Loucy (cell line): ENCODE measurements around the gene LTBP2.

ENCODE experiments used
- H2AFZ ChIP-seq: fragments of 200-600 bp; sonication (generic); 2 replicates; pipeline ENCODE4 v1.6.0; 2016; ENCODE audit warnings: antibody characterized with exemption, mild to moderate bottlenecking, low read length, moderate library complexity
- H3F3A ChIP-seq: fragments of 200-600 bp; 2 replicates; pipeline ENCODE4 v1.6.0; 2016; ENCODE audit warnings: antibody characterized with exemption, low read depth, mild to moderate bottlenecking
- H3K27me3 ChIP-seq: fragments of 200-600 bp; sonication (generic); 2 replicates; pipeline ENCODE4 v1.6.1; 2014; ENCODE audit warnings: low read length, mild to moderate bottlenecking; ENCODE audit not compliant: insufficient read depth, poor library complexity, severe bottlenecking
- H3K36me3 ChIP-seq: fragments of 200-600 bp; sonication (generic); 2 replicates; pipeline ENCODE4 v1.6.1; 2016; ENCODE audit warnings: low read length; ENCODE audit not compliant: insufficient read depth
- H3K4me1 ChIP-seq: fragments of 200-600 bp; sonication (generic); 2 replicates; pipeline ENCODE4 v1.5.1; 2014; ENCODE audit warnings: low read length, mild to moderate bottlenecking; ENCODE audit not compliant: insufficient read depth, poor library complexity, severe bottlenecking
- H3K4me2 ChIP-seq: fragments of 200-600 bp; sonication (generic); 2 replicates; pipeline ENCODE4 v1.6.0; 2014; ENCODE audit warnings: antibody characterized with exemption, low read length, low read depth, mild to moderate bottlenecking; ENCODE audit not compliant: poor library complexity, severe bottlenecking
- H3K4me3 ChIP-seq: fragments of 200-600 bp; sonication (generic); 2 replicates; pipeline ENCODE4 v1.5.1; 2014; ENCODE audit warnings: low read length, mild to moderate bottlenecking, mixed read lengths; ENCODE audit not compliant: poor library complexity, severe bottlenecking
- H3K79me2 ChIP-seq: fragments of 200-600 bp; sonication (generic); 2 replicates; pipeline ENCODE4 v1.6.1; 2014; ENCODE audit warnings: low read length; ENCODE audit not compliant: insufficient read depth
- H3K9ac ChIP-seq: fragments of 200-600 bp; sonication (generic); 2 replicates; pipeline ENCODE4 v1.6.0; 2014; ENCODE audit warnings: mild to moderate bottlenecking, low read depth, low read length, moderate library complexity; ENCODE audit not compliant: poor library complexity, severe bottlenecking
- H3K9me2 ChIP-seq: fragments of 200-600 bp; sonication (generic); replicated peaks from 2 replicates; pipeline ENCODE4 v1.6.1; 2016; ENCODE audit warnings: low read depth, low read length, mixed read lengths
- H3K9me3 ChIP-seq: fragments of 200-600 bp; sonication (generic); 2 replicates; pipeline ENCODE4 v1.6.1; 2014; ENCODE audit warnings: mild to moderate bottlenecking, antibody characterized with exemption, low read length, low read depth; ENCODE audit not compliant: insufficient read depth
- H4K20me1 ChIP-seq: fragments of 200-600 bp; sonication (generic); 2 replicates; pipeline ENCODE4 v1.6.0; 2014; ENCODE audit warnings: antibody characterized with exemption, low read length, mild to moderate bottlenecking; ENCODE audit not compliant: insufficient read depth, poor library complexity, severe bottlenecking
- EZH2phosphoT487 ChIP-seq: fragments of 200-600 bp; IDR thresholded peaks from 2 replicates; pipeline ENCODE4 v1.6.1; 2018; ENCODE audit warnings: antibody characterized with exemption, mild to moderate bottlenecking, moderate library complexity, borderline replicate concordance
- TF ChIP-seq, protein P1 (sequence below): fragments of 200-600 bp; sonication (generic); conservative IDR thresholded peaks from 2 replicates; pipeline ENCODE4 v1.5.1; 2014; ENCODE audit warnings: mild to moderate bottlenecking, antibody characterized with exemption, low read length

Gene LTBP2

DNA sequence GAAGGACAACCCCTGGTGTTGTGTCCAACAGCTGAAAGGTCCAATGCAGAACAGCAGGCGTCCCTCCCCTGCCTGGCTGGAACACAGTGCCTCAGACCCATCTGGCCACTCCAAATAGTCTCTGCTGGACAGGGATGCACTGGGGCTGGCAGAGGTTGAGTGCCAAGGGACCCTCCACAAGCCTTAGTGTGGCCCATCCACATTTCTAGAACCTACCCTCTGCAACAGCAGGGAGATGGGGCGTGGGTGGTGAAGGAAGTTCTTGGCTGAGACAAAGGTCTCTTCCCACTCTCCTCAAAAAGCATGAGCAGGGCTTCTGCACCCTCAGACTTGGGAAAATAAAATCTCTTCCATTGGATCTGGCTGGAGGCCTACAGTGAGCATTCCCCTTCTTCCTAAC lies 36.5 kb downstream of the LTBP2 start:
- Histone ChIP-seq H3K27me3 (no peaks in the 10 kb centered on the region), H3K4me1 (no peaks in the 10 kb centered on the region), H3K9ac (no peak overlapping the region), H4K20me1 (no peaks in the 10 kb centered on the region), H3F3A (no peaks in the 10 kb centered on the region), H2AFZ (no peak overlapping the region), H3K4me3 (no peak overlapping the region), H3K9me3 (no peaks in the 10 kb centered on the region), H3K4me2 (no peak overlapping the region), H3K79me2 (no peaks in the 10 kb centered on the region), H3K9me2 (no peaks in the 10 kb centered on the region), H3K36me3 (no peaks in the 10 kb centered on the region)
- no peak for TF ChIP-seq EZH2phosphoT487
- TF ChIP-seq, protein P1, sequence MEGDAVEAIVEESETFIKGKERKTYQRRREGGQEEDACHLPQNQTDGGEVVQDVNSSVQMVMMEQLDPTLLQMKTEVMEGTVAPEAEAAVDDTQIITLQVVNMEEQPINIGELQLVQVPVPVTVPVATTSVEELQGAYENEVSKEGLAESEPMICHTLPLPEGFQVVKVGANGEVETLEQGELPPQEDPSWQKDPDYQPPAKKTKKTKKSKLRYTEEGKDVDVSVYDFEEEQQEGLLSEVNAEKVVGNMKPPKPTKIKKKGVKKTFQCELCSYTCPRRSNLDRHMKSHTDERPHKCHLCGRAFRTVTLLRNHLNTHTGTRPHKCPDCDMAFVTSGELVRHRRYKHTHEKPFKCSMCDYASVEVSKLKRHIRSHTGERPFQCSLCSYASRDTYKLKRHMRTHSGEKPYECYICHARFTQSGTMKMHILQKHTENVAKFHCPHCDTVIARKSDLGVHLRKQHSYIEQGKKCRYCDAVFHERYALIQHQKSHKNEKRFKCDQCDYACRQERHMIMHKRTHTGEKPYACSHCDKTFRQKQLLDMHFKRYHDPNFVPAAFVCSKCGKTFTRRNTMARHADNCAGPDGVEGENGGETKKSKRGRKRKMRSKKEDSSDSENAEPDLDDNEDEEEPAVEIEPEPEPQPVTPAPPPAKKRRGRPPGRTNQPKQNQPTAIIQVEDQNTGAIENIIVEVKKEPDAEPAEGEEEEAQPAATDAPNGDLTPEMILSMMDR: no peak

DNA sequence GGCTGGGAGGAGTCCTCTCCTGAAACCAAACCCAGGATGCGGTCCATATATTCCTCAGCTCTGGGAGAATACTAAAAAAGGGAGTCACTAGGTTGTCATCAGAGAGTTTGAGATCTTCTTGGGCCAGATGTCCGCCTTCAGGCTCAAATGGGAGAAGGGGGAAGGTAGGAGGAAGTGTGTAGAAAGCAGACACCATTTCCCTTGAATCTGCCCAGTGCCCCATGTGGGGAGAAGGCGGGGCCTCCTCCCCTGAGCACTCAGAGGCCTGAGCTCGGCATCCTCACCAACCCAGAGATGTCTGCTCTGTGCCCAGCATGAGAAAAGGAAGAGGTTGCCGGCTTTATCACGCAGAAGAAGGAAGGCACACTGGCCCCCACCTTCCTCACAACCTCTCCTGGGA lies 37.3 kb downstream of the LTBP2 start:
- H3F3A ChIP-seq: no peaks in the 10 kb centered on the region
- H3K9me2 ChIP-seq: no peaks in the 10 kb centered on the region
- no peak overlapping the region for H3K4me2 ChIP-seq
- no peak overlapping the region for H3K4me3 ChIP-seq
- H3K9me3 ChIP-seq: no peaks in the 10 kb centered on the region
- H3K4me1 ChIP-seq: no peaks in the 10 kb centered on the region
- H3K36me3 ChIP-seq: no peaks in the 10 kb centered on the region
- H3K9ac ChIP-seq: no peak overlapping the region
- H3K79me2 ChIP-seq: no peaks in the 10 kb centered on the region
- H2AFZ ChIP-seq: peak overlapping the region; percentile 56
- TF ChIP-seq EZH2phosphoT487: no peak
- TF ChIP-seq, protein P1: no peak
- no peaks in the 10 kb centered on the region for H3K27me3 ChIP-seq
- no peaks in the 10 kb centered on the region for H4K20me1 ChIP-seq

DNA sequence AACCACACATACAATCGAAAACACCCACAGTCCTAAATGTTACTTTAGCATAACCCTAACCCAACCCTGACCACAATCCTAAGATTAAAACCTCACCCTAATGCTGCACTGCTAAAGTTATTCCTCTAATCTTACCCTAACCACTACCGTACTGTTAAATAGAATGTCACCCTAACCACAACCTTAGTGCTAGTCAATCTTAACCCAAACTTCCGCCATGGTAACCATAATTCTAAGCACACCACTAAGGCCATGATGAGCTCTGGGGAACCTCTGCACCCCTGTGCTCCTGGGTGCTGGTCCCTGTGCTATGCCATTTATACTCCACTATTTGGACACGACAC lies 38.0 kb downstream of the LTBP2 start:
- Histone ChIP-seq H3K79me2 (no peaks in the 10 kb centered on the region), H3K4me1 (no peaks in the 10 kb centered on the region), H3K4me3 (no peak overlapping the region), H3K4me2 (no peak overlapping the region), H4K20me1 (no peaks in the 10 kb centered on the region), H3K9me2 (no peaks in the 10 kb centered on the region), H3K9ac (no peak overlapping the region), H3K9me3 (no peaks in the 10 kb centered on the region), H3K27me3 (no peaks in the 10 kb centered on the region), H3F3A (no peaks in the 10 kb centered on the region), H2AFZ (no peak overlapping the region), H3K36me3 (no peaks in the 10 kb centered on the region)
- TF ChIP-seq, protein P1: no peak
- TF ChIP-seq EZH2phosphoT487: no peak
